Measurements from ENCODE around the gene ABHD16B. TPM values are rescaled to one million over a fixed set of nuclear protein-coding genes. Genes with fewer than 3 reads are reported as not detected.
A peak's percentile ranks its signal among the peaks of the same experiment; 100 is the strongest.

ABHD16B gene
- total and polyA plus RNA-seq, 2 of the 13 experiments (the other 11 are each of a cell fraction or from before 2014, with no cell fraction given), result not detected

DNA sequence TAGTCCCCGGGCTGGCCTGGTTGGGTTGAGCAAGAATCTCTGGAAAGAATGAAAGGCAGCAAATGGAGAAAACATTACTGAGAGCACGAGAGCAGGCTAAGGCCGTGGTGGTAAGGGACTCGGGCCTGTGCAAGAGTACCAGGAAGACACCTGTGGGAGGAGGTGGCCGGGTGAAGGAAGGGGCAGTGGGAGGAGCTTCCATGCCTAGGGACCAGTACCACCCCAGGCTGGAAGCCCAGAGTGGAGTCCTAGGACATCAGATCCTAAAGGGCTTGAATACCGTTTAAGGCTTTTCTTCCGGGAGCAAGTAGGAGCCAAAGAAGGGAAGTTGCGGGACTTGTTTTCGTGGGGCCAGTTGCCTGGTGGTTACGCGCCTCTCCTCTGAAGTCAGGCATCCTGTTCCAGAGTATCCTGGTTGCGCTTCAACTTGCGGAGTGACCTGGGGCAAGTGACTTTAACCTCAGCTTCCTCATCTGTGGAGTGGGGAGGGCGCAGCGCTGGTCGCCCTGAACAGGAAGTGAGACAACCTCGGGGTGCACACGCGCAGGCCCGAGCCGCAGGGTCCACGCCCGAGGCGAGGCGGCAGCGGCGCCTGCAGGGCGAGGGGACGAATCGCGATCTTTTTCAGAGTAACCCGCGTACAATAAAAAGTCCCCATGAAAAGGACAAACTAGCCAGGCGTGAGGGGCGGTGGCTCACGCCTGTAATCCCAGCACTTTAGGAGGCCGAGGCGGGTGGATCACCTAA is 2.7 kb downstream of the ABHD16B start (continued):
- TF ChIP-seq ZNF543 (CRISPR knock-in tag; IDR thresholded peaks at IDR 0.05) (peak; percentile 69; the same call in 1 of the 2 replicates), SOX5 (CRISPR knock-in tag; IDR thresholded peaks at IDR 0.05; ENCODE audit: borderline replicate concordance) (no peak; the same call in 1 of the 2 replicates), DMAP1 (CRISPR knock-in tag; IDR thresholded peaks at IDR 0.05) (no peak; the same call in 1 of the 2 replicates), TEAD3 (CRISPR knock-in tag; optimal IDR thresholded peaks at IDR 0.05; ENCODE audit: borderline replicate concordance) (peak; percentile 59), ZNF775 (CRISPR knock-in tag; IDR thresholded peaks at IDR 0.05; ENCODE audit: borderline replicate concordance) (no peak; the same call in 1 of the 2 replicates), U2AF2 (IDR thresholded peaks at IDR 0.05; ENCODE audit: low read depth, low read length) (no peak), ZNF768 (CRISPR knock-in tag; IDR thresholded peaks at IDR 0.05) (peak; percentile 93), NFRKB (IDR thresholded peaks at IDR 0.05) (no peak), TCF7L2 (IDR thresholded peaks at IDR 0.05; ENCODE audit: low read depth, low read length) (no peak), ZNF703 (CRISPR knock-in tag; IDR thresholded peaks at IDR 0.05; ENCODE audit: borderline replicate concordance) (no peak), MTA3 (CRISPR knock-in tag; IDR thresholded peaks at IDR 0.05) (no peak), MBNL3 (CRISPR knock-in tag; conservative IDR thresholded peaks at IDR 0.05) (no peak), ZBTB7A (CRISPR knock-in tag; IDR thresholded peaks at IDR 0.05) (peak; percentile 36), PHF5A (CRISPR knock-in tag; IDR thresholded peaks at IDR 0.05; ENCODE audit: low read depth, unreplicated experiment) (peak; percentile 49), FOXC1 (CRISPR knock-in tag; IDR thresholded peaks at IDR 0.05; ENCODE audit: borderline replicate concordance) (no peak; the same call in 1 of the 2 replicates), ZNF816 (CRISPR knock-in tag; IDR thresholded peaks at IDR 0.05; ENCODE audit: borderline replicate concordance) (no peak), KLF9 (CRISPR knock-in tag; IDR thresholded peaks at IDR 0.05; ENCODE audit: low read depth) (0 out of 2 replicates have a peak, but pooled peaks have one; percentile 62), SNAPC2 (CRISPR knock-in tag; IDR thresholded peaks at IDR 0.05) (peak; percentile 27), GTF2F1 (IDR thresholded peaks at IDR 0.05; ENCODE audit: low read length) (no peak), ZNF615 (CRISPR knock-in tag; IDR thresholded peaks at IDR 0.05; ENCODE audit: borderline replicate concordance) (0 out of 2 replicates have a peak, but pooled peaks have one; percentile 70), RBM22 (optimal IDR thresholded peaks at IDR 0.05; ENCODE audit: low read length) (no peak), ZNF552 (CRISPR knock-in tag; IDR thresholded peaks at IDR 0.05; ENCODE audit: borderline replicate concordance) (no peak; the same call in 1 of the 2 replicates), TBL1XR1 (IDR thresholded peaks at IDR 0.05; ENCODE audit: borderline replicate concordance, low read length, partially characterized antibody) (peak; percentile 50), BRCA1 (CRISPR knock-in tag; IDR thresholded peaks at IDR 0.05) (no peak), ZNF720 (CRISPR knock-in tag; IDR thresholded peaks at IDR 0.05) (no peak)
- TF ChIP-seq, protein P1, sequence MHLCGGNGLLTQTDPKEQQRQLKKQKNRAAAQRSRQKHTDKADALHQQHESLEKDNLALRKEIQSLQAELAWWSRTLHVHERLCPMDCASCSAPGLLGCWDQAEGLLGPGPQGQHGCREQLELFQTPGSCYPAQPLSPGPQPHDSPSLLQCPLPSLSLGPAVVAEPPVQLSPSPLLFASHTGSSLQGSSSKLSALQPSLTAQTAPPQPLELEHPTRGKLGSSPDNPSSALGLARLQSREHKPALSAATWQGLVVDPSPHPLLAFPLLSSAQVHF (CRISPR knock-in tag; IDR thresholded peaks at IDR 0.05), result no peak
- TF ChIP-seq, protein P2, sequence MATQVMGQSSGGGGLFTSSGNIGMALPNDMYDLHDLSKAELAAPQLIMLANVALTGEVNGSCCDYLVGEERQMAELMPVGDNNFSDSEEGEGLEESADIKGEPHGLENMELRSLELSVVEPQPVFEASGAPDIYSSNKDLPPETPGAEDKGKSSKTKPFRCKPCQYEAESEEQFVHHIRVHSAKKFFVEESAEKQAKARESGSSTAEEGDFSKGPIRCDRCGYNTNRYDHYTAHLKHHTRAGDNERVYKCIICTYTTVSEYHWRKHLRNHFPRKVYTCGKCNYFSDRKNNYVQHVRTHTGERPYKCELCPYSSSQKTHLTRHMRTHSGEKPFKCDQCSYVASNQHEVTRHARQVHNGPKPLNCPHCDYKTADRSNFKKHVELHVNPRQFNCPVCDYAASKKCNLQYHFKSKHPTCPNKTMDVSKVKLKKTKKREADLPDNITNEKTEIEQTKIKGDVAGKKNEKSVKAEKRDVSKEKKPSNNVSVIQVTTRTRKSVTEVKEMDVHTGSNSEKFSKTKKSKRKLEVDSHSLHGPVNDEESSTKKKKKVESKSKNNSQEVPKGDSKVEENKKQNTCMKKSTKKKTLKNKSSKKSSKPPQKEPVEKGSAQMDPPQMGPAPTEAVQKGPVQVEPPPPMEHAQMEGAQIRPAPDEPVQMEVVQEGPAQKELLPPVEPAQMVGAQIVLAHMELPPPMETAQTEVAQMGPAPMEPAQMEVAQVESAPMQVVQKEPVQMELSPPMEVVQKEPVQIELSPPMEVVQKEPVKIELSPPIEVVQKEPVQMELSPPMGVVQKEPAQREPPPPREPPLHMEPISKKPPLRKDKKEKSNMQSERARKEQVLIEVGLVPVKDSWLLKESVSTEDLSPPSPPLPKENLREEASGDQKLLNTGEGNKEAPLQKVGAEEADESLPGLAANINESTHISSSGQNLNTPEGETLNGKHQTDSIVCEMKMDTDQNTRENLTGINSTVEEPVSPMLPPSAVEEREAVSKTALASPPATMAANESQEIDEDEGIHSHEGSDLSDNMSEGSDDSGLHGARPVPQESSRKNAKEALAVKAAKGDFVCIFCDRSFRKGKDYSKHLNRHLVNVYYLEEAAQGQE (IDR thresholded peaks at IDR 0.05; ENCODE audit: borderline replicate concordance in 1 of 2, low read depth in 1 of 2, low read length in 2 of 2), result no peak
- TF ChIP-seq, protein P3, sequence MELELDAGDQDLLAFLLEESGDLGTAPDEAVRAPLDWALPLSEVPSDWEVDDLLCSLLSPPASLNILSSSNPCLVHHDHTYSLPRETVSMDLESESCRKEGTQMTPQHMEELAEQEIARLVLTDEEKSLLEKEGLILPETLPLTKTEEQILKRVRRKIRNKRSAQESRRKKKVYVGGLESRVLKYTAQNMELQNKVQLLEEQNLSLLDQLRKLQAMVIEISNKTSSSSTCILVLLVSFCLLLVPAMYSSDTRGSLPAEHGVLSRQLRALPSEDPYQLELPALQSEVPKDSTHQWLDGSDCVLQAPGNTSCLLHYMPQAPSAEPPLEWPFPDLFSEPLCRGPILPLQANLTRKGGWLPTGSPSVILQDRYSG (CRISPR knock-in tag; IDR thresholded peaks at IDR 0.05), result no peak

Data from HepG2 (cell line).